Parathyroid adenoma (tissue), 2 donors: Measurements from ENCODE around the gene S100A5.

Experiments
- H2AFZ ChIP-seq: fragments of 300-600 bp; sonication (generic); one replicate; pipeline ENCODE4 v1.7.0; 2017; ENCODE audit warnings: antibody characterized with exemption, mild to moderate bottlenecking
- H3K27ac ChIP-seq: fragments of 300-600 bp; sonication (generic); one replicate; pipeline ENCODE4 v1.7.0; 2017
- H3K27me3 ChIP-seq: fragments of 300-600 bp; sonication (generic); one replicate; pipeline ENCODE4 v1.7.0; 2017; ENCODE audit warnings: low read length; ENCODE audit not compliant: control insufficient read depth, insufficient read depth
- H3K36me3 ChIP-seq: fragments of 300-600 bp; sonication (generic); one replicate; pipeline ENCODE4 v1.7.0; 2017; ENCODE audit warnings: low read length; ENCODE audit not compliant: control insufficient read depth, insufficient read depth
- H3K4me1 ChIP-seq: fragments of 300-600 bp; sonication (generic); one replicate; pipeline ENCODE4 v1.7.0; 2017; ENCODE audit warnings: control low read depth
- H3K4me2 ChIP-seq: fragments of 300-600 bp; sonication (generic); one replicate; pipeline ENCODE4 v1.7.0; 2017; ENCODE audit warnings: low read length
- H3K4me3 ChIP-seq: fragments of 300-600 bp; sonication (generic); one replicate; pipeline ENCODE4 v1.7.0; 2017; ENCODE audit warnings: low read depth, low read length
- H3K79me2 ChIP-seq: fragments of 300-600 bp; sonication (generic); one replicate; pipeline ENCODE4 v1.7.0; 2017; ENCODE audit warnings: control low read depth
- H3K9ac ChIP-seq: fragments of 300-600 bp; sonication (generic); one replicate; pipeline ENCODE4 v1.7.0; 2017; ENCODE audit warnings: mild to moderate bottlenecking
- H3K9me3 ChIP-seq: fragments of 300-600 bp; sonication (generic); one replicate; pipeline ENCODE4 v1.7.0; 2017; ENCODE audit warnings: low read length; ENCODE audit not compliant: control insufficient read depth
- TF ChIP-seq, protein P1 (sequence below): fragments of 300-600 bp; sonication (generic); IDR thresholded peaks from one replicate; pipeline ENCODE4 v1.7.0; 2017; ENCODE audit warnings: antibody characterized with exemption, mild to moderate bottlenecking
- donor health status: primary hyperparathyroidism.

The S100A5 gene

DNA sequence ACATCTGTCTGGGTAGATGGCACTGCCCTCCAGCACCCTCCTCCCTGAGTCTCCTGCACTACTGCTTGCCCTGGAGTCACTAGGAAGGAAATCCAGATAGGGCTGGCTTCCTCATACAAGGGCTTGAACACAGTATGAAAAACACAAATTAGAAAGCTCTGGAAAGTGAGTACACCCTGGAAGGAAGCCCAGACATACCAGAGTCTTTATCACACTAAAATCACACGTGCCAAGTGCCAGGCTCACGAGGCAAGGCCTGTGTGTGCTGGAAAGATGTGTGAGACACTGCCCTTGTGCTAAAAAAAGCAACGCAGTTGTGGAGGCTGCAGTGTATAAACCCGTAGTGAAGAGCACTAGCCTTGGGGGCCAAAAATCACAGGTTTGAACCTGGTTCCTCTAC is 52.0 kb downstream of the S100A5 start:
- TF ChIP-seq, protein P1, sequence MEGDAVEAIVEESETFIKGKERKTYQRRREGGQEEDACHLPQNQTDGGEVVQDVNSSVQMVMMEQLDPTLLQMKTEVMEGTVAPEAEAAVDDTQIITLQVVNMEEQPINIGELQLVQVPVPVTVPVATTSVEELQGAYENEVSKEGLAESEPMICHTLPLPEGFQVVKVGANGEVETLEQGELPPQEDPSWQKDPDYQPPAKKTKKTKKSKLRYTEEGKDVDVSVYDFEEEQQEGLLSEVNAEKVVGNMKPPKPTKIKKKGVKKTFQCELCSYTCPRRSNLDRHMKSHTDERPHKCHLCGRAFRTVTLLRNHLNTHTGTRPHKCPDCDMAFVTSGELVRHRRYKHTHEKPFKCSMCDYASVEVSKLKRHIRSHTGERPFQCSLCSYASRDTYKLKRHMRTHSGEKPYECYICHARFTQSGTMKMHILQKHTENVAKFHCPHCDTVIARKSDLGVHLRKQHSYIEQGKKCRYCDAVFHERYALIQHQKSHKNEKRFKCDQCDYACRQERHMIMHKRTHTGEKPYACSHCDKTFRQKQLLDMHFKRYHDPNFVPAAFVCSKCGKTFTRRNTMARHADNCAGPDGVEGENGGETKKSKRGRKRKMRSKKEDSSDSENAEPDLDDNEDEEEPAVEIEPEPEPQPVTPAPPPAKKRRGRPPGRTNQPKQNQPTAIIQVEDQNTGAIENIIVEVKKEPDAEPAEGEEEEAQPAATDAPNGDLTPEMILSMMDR = no peak

DNA sequence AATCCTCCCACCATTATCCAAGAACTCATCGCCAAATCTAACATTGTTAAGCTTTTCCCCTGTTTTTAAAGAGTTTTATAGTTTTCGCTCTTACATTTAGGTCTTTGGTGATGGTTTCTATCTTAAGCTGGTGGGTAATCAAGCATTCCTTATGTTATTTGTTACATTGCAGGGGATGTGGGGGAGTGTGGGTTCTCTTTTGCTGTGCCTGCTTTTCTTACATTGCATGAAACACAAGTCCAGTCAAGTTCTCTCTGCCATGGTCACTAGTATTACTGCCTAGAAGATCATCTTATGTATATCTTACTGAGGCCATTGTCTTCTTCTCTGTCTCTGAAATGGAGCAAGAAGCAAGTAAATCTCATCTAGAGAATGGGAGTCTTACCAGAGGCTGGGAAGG is 53.0 kb downstream of the S100A5 start:
- Histone ChIP-seq H3K4me1 (no peaks in the 10 kb centered on the region), H3K27ac (no peak overlapping the region), H3K9me3 (no peaks in the 10 kb centered on the region), H3K79me2 (no peaks in the 10 kb centered on the region), H3K36me3 (no peaks in the 10 kb centered on the region), H3K4me3 (no peak overlapping the region), H3K4me2 (no peak overlapping the region), H2AFZ (no peak overlapping the region), H3K27me3 (no peaks in the 10 kb centered on the region), H3K9ac (no peak overlapping the region)
- TF ChIP-seq, protein P1 = no peak

More for the DNA sequence above, 52.0 kb downstream of the S100A5 start:
- Histone ChIP-seq H3K4me3 (no peak overlapping the region), H3K4me1 (no peaks in the 10 kb centered on the region), H3K79me2 (no peaks in the 10 kb centered on the region), H3K27ac (no peak overlapping the region), H3K27me3 (no peaks in the 10 kb centered on the region), H3K4me2 (no peak overlapping the region), H3K36me3 (no peaks in the 10 kb centered on the region), H2AFZ (no peak overlapping the region), H3K9ac (no peak overlapping the region), H3K9me3 (no peaks in the 10 kb centered on the region)
